B cell (primary cell): Measurements from ENCODE around the gene CLGN.

Experiments
- EZH2 ChIP-seq: IDR thresholded peaks from 2 replicates; pipeline ENCODE4 v1.6.1; 2012; ENCODE audit warnings: borderline replicate concordance, low read depth, mild to moderate bottlenecking, moderate library complexity, low read length; ENCODE audit not compliant: insufficient read depth, poor library complexity, severe bottlenecking
- TF ChIP-seq, protein P1 (sequence below): fragments of 200-600 bp; IDR thresholded peaks from one replicate; pipeline ENCODE4 v1.8.0; 2022; ENCODE audit warnings: antibody characterized with exemption, mild to moderate bottlenecking

- TF ChIP-seq, protein P1, sequence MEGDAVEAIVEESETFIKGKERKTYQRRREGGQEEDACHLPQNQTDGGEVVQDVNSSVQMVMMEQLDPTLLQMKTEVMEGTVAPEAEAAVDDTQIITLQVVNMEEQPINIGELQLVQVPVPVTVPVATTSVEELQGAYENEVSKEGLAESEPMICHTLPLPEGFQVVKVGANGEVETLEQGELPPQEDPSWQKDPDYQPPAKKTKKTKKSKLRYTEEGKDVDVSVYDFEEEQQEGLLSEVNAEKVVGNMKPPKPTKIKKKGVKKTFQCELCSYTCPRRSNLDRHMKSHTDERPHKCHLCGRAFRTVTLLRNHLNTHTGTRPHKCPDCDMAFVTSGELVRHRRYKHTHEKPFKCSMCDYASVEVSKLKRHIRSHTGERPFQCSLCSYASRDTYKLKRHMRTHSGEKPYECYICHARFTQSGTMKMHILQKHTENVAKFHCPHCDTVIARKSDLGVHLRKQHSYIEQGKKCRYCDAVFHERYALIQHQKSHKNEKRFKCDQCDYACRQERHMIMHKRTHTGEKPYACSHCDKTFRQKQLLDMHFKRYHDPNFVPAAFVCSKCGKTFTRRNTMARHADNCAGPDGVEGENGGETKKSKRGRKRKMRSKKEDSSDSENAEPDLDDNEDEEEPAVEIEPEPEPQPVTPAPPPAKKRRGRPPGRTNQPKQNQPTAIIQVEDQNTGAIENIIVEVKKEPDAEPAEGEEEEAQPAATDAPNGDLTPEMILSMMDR = no peak
- TF ChIP-seq EZH2 = no peak
These were observed 76.1 kb downstream of the CLGN start for GRCh38 chr4:140351093-140352075.
